Aorta (tissue), 5 donors: ENCODE data around the gene OOSP4B. TPM values are rescaled to one million over a fixed set of nuclear protein-coding genes. Genes with fewer than 3 reads are reported as not detected.
"Not testable (repeated sequence)": the region's sequence is repeated elsewhere in the genome, so short reads cannot be mapped to it uniquely, and the experiment has no call there.

Experiments
- ATAC-seq: fragments of 200-7000 bp; cut with Tn5 transposase; one replicate; pipeline ENCODE4 v1.9.1; 2022; ENCODE audit warnings: moderate library complexity; ENCODE audit not compliant: low FRiP score
- DNase-seq, 2 donors: peaks; one replicate each; pipeline ENCODE4 v3.0.0-alpha.2; 2020
- H3K27ac ChIP-seq, 2 donors: one replicate each; pipeline ENCODE4 v1.5.1; 2013; ENCODE audit warnings: low read length in 2 of 2, mild to moderate bottlenecking in 2 of 2, moderate library complexity in 2 of 2, control low read depth in 1 of 2, inconsistent platforms in 1 of 2, low read depth in 1 of 2
- H3K27me3 ChIP-seq, 2 donors: one replicate each; pipeline ENCODE4 v1.6.1; 2013; ENCODE audit warnings: control low read depth in 1 of 2, low read length in 1 of 2, mild to moderate bottlenecking in 1 of 2, moderate library complexity in 1 of 2; ENCODE audit not compliant: insufficient read depth in 2 of 2, control insufficient read depth in 1 of 2
- H3K36me3 ChIP-seq, 2 donors: one replicate each; pipeline ENCODE4 v1.6.1; 2013; ENCODE audit warnings: control low read depth in 1 of 2, low read length in 1 of 2, mild to moderate bottlenecking in 1 of 2; ENCODE audit not compliant: insufficient read depth in 2 of 2, control insufficient read depth in 1 of 2
- H3K4me1 ChIP-seq, 2 donors: one replicate each; pipeline ENCODE4 v1.6.1; 2013; ENCODE audit warnings: low read length in 2 of 2, control low read depth in 1 of 2, mild to moderate bottlenecking in 1 of 2, moderate library complexity in 1 of 2; ENCODE audit not compliant: insufficient read depth in 2 of 2, control insufficient read depth in 1 of 2
- H3K4me3 ChIP-seq, 2 donors: one replicate each; pipeline ENCODE4 v1.5.1; 2013; ENCODE audit warnings: low read length in 2 of 2, control low read depth in 1 of 2, mild to moderate bottlenecking in 1 of 2
- H3K9me3 ChIP-seq: one replicate; pipeline ENCODE4 v1.6.1; 2013; ENCODE audit warnings: mild to moderate bottlenecking, low read length; ENCODE audit not compliant: control insufficient read depth
- WGBS, 2 donors: extraction: QIAGEN DNeasy Blood & Tissue Kit; methylation state at CpG; one replicate each; pipeline ENCODE4 v1.1.7; 2013; 5-methylcytosine and 5-hydroxymethylcytosine counted together
- intact Hi-C, 2 donors: fragments of 100-400 bp; cut with DNase I; formaldehyde crosslinking; loops; one replicate each; pipeline versions ENCODE4 v1.14.2 to v1.15.0; 2022
- polyA plus RNA-seq, 2 donors: library from polyadenylated mRNA; stranded (reverse); fragments of 200-250 nt; gene quantifications; one replicate each; pipeline ENCODE4 v1.2.3, GENCODE V29; 2013
- total RNA-seq, 2 donors: library from RNA; stranded (reverse); fragmentation: NEBNext Ultra II Directional; extraction: Animal tissue kit (Norgen Biotek cat#: 25700); gene quantifications; one replicate each; pipeline ENCODE4 v1.2.1, GENCODE V29; 2021
- donor health status: healthy with polysubstance abuse.
- donor health status: Bipolar disorder and iron deficiency.
- donor health status: DM: no; HTN: no; CAD: no.
- donor health status: DM: no; HTN: no; CAD: no.
- donor health status: DM: yes; HTN: yes; CAD: no.

The OOSP4B gene
- total and polyA plus RNA-seq, 4 donors = not detected

GRCh38 chr11:59992425-59992824 is 24.6 kb upstream of the OOSP4B start:
- Histone ChIP-seq H3K4me3 (no peak overlapping the region), H3K27ac (no peak overlapping the region), H3K36me3 (no peaks in the 10 kb centered on the region), H3K9me3 (no peaks in the 10 kb centered on the region), H3K27me3 (no peaks in the 10 kb centered on the region), H3K4me1 (no peaks in the 10 kb centered on the region)
- no peak for DNase-seq
- WGBS, 2 donors = 78 to 79% methylated on average over 5 of the region's 5 CpGs
- intact Hi-C loops = no loop called here
- no peak for ATAC-seq

DNA sequence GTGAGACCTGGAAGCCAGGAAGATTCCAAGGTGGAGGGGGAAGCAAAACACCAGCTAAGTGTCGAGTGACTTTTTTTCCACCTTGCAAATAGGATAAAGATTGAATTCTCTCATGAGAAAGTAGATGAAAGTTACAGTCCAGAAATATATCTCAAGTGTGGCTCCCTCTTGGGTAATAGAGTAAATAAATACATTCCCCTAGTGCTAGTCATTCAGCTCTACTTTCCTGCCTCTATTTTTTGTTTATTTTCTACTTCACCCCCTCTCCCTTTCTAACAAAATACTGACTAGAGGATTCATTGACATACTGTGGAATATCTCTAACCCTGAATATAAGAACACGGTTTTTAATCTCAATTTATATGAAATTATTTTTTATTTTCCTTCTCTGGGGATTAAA is 19.2 kb upstream of the OOSP4B start:
- WGBS, 2 donors = 32 to 40% methylated on average over 2 of the region's 2 CpGs
- Histone ChIP-seq H3K4me3 (no peak overlapping the region), H3K9me3 (no peaks in the 10 kb centered on the region), H3K4me1 (no peaks in the 10 kb centered on the region), H3K27ac (no peak overlapping the region), H3K27me3 (no peaks in the 10 kb centered on the region), H3K36me3 (no peaks in the 10 kb centered on the region)
- DNase-seq (no peak), ATAC-seq (no peak)
- intact Hi-C loops = no loop called here

GRCh38 chr11:59999691-60000090 is 17.3 kb upstream of the OOSP4B start:
- H3K9me3 ChIP-seq = no peaks in the 10 kb centered on the region
- H3K27ac ChIP-seq = no peak overlapping the region
- H3K4me3 ChIP-seq = no peak overlapping the region
- no peaks in the 10 kb centered on the region for H3K27me3 ChIP-seq
- H3K36me3 ChIP-seq = no peaks in the 10 kb centered on the region
- no peak for ATAC-seq
- WGBS, 2 donors = 36 to 38% methylated on average over 4 of the region's 4 CpGs
- intact Hi-C loops = no loop called here
- DNase-seq = no peak
- H3K4me1 ChIP-seq = no peaks in the 10 kb centered on the region

DNA sequence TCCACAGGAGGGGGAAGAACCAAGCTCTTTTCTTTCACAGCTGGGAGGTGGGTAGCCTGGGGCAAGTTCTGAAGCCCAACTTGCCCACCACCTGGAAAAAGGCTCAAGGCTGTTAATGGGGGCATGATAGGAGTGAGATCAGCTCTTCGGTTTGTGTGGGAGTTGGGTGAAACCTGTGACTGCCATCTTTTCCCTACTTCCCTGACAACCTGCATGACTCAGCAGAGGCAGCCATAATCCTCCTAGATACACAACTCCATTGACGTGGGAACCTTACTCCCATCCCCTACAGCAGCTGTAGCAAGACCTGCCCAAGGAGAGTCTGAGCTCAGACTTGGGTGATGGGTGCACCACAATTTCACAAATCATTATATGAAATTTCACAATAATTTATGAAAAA is 13.3 kb upstream of the OOSP4B start:
- no peaks in the 10 kb centered on the region for H3K9me3 ChIP-seq
- H3K4me1 ChIP-seq = no peaks in the 10 kb centered on the region
- no peaks in the 10 kb centered on the region for H3K27me3 ChIP-seq
- DNase-seq (no peak), ATAC-seq (no peak)
- no peak overlapping the region for H3K27ac ChIP-seq
- no peaks in the 10 kb centered on the region for H3K36me3 ChIP-seq
- intact Hi-C loops = no loop called here
- H3K4me3 ChIP-seq = no peak overlapping the region
- 79 to 86% methylated on average over 2 of the region's 2 CpGs for WGBS, 2 donors

GRCh38 chr11:60005360-60005759 is 11.6 kb upstream of the OOSP4B start:
- intact Hi-C loops = no loop called here
- WGBS, 2 donors = 87 to 91% methylated on average over 1 of the region's 1 CpG
- no peak overlapping the region for H3K27ac ChIP-seq
- H3K27me3 ChIP-seq = no peaks in the 10 kb centered on the region
- H3K36me3 ChIP-seq = no peaks in the 10 kb centered on the region
- no peaks in the 10 kb centered on the region for H3K9me3 ChIP-seq
- no peak for ATAC-seq
- no peak overlapping the region for H3K4me3 ChIP-seq
- no peak for DNase-seq
- H3K4me1 ChIP-seq = no peaks in the 10 kb centered on the region

DNA sequence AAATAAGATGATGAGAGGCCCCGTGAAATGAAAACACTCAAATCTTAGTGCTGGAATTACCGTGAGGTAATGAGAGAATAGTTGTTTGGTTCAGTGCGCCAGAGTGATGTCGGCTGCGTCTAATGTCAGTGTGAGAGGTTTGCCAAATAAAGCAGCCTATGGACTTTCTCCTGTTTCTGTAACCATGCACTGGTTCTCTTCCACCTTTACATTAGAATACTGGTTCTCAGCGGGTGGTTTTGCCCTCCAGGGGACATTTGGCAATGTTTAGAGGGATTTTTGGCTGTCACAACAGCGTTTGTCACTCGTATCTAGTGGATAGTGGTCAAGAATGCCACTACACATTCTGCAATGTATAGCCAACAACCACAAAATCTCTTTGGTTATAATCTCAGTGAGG is 1.1 kb downstream of the OOSP4B start:
- DNase-seq (no peak), ATAC-seq (no peak)
- H3K4me1 ChIP-seq = no peaks in the 10 kb centered on the region
- no peaks in the 10 kb centered on the region for H3K9me3 ChIP-seq
- no peak overlapping the region for H3K4me3 ChIP-seq
- WGBS, 2 donors = 5 to 8% methylated on average over 8 of the region's 8 CpGs
- H3K27me3 ChIP-seq = no peaks in the 10 kb centered on the region
- H3K36me3 ChIP-seq = no peaks in the 10 kb centered on the region
- intact Hi-C loops = no loop called here
- H3K27ac ChIP-seq = no peak overlapping the region

GRCh38 chr11:60020376-60020775 is 3.4 kb downstream of the OOSP4B start:
- DNase-seq, H3K27ac ChIP-seq, H3K27me3 ChIP-seq, H3K36me3 ChIP-seq, ATAC-seq, H3K4me1 ChIP-seq, H3K9me3 ChIP-seq, intact Hi-C loops, H3K4me3 ChIP-seq: not testable (repeated sequence)
- WGBS, 2 donors = 97% methylated on average over 22 to 27 of the region's 27 CpGs

GRCh38 chr11:60029015-60029632 is 12.1 kb downstream of the OOSP4B start:
- ATAC-seq = no peak
- Histone ChIP-seq H3K4me1 (no peaks in the 10 kb centered on the region), H3K36me3 (no peaks in the 10 kb centered on the region), H3K27ac (no peak overlapping the region), H3K4me3 (no peak overlapping the region), H3K9me3 (no peaks in the 10 kb centered on the region), H3K27me3 (no peaks in the 10 kb centered on the region)
- 61 to 70% methylated on average over 3 of the region's 3 CpGs for WGBS, 2 donors
- no peak for DNase-seq
- intact Hi-C loops = no loop called here

GRCh38 chr11:60040109-60040508 is 23.1 kb downstream of the OOSP4B start, which contains the start of gene OOSP2:
OOSP2 (plus strand) TSS chr11:60040409; CDS start chr11:60040460, 51 bp downstream.
- no peaks in the 10 kb centered on the region for H3K4me1 ChIP-seq
- no peaks in the 10 kb centered on the region for H3K27me3 ChIP-seq
- intact Hi-C loops = loop anchor here in 1 of 2 donors (10.0 kb wide), 1 partner anchor 195 kb away; no protein-coding TSS in a partner anchor
- no peak within 1 kb of the TSS for H3K27ac ChIP-seq
- DNase-seq (no peak), ATAC-seq (no peak)
- WGBS, 2 donors = 90 to 92% methylated on average over 8 of the region's 8 CpGs
- no peak within 1 kb of the TSS for H3K4me3 ChIP-seq
- H3K9me3 ChIP-seq = no peaks in the 10 kb centered on the region
- H3K36me3 ChIP-seq = no peaks in the 10 kb centered on the region
